Stimulated activated CD8-positive, alpha-beta memory T cell treated with anti-CD3 and anti-CD28 coated beads, Interleukin-12 subunit alpha, Interleukin-12 subunit beta, amount 100 ng/mL, for 1 hour (primary cell): ENCODE data around the gene ROR2.
"Not testable (repeated sequence)": the region's sequence is repeated elsewhere in the genome, so short reads cannot be mapped to it uniquely, and the experiment has no call there.

Source experiments
- DNase-seq: peaks from one replicate; pipeline ENCODE4 v3.0.0-alpha.2; 2020; ENCODE audit warnings: low read depth

ROR2 gene

GRCh38 chr9:91923145-91923544 lies 26.9 kb downstream of the ROR2 start:
- no peak for DNase-seq

GRCh38 chr9:91921371-91921770 lies 28.7 kb downstream of the ROR2 start:
- no peak for DNase-seq

DNA sequence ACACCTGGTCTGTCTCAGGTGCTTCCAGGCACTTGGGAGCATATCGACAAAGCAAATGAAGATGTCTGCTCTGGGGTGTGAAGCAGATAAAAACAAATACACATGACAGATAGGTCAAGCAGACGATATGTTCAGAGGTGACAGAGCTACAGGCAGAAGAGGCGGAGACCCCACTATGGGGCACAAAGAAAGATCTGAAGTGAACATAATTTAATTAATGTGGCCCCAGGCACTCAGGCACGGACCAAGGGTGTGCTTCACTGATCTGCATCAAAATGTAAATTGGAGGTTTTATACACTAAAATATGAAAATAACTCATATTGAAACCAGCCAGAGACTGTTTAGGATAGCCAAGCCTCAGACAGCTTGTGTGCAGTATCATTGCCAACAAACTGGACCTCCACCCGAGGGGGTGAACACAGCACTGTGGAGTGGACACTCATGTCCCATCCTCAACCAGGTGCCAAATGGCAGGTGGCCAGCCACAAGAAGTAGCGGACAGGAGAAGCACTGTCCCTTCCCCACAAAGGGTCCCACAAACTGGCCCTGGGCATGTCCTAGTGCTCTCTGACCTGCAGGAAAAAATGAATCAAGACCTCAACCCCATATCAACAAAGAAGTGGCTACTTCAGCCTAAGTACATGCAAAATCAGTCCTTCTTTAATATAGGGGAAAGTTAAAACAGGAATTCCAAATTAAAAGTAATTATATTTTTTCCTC lies 29.2 kb downstream of the ROR2 start:
- DNase-seq = no peak

- no peak for DNase-seq
Observed at GRCh38 chr9:91919621-91920020, 30.4 kb downstream of the ROR2 start.

- no peak for DNase-seq
Observed at GRCh38 chr9:91917436-91917835, 32.6 kb downstream of the ROR2 start.

DNA sequence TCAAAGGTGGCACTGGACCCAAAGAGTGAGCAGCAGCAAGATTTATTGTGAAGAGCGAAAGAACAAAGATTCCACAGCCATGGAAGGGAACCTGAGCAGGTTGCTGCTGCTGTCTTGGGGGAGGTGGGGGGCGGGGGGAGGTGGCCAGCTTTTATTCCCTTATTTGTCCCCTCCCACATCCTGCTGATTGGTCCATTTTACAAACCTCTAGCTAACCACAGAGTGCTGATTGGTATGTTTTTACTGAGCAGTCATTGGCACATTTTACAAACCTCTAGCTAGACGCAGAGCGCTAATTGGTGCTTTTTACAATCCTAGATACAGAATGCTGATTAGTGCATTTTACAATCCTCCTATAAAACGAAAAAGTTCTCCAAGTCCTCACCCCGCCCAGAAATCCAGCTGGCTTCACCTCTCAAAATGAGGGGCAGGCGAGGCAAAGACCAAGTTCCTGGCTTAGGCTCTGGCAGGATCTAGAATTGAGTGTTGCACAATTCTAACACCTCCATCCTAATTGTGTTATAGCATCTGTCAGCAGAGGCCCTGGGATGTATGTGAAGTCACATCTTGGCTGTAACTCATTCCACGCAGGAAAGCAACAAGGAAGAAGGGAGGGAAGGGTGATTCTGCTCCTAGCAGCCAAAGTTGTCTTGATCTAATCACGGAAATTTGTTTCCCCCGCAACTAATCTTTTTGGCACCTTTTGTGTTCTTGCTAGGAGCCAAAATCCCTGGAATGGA lies 34.3 kb downstream of the ROR2 start:
- DNase-seq = no peak

GRCh38 chr9:91914937-91915336 lies 35.1 kb downstream of the ROR2 start:
- DNase-seq = no peak

DNA sequence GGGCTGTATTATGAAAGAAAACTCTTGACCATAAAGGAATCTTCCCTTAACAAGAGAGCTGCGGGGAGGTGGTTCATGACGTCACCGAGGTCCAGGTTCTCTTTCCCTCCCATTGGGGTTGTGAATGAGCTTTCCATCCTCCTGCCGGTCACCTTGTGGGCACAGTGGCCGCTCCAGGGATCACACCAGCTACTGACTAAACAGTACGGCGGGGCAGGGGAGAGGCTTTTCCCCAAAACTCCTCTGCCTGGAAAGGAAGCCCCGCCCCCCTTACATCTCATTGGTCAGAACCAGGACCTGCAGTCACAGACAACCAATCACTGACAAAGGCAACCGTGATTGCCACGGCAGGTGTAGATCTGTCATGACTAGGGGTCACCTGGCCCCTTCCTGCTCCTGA lies 35.6 kb downstream of the ROR2 start:
- no peak for DNase-seq

DNA sequence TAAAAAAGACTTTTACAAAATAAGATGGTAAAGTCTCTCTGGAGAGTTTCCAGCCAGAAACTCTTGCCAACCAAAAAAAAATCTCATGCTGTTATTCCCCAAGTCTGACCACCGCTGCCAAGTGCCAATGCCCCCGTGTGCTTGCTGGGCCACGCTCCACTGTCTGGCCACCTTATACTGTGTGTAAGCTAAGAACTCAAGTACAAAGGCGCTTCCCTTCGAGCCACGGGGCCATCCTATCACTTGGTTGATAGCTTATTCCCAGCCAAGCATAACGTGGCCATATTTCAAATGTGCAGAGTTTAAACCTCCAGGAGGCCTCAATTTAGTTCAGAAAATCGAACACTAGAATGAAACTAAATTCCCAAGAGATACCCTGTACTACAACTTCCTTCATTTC lies 36.0 kb downstream of the ROR2 start:
- DNase-seq = no peak

DNA sequence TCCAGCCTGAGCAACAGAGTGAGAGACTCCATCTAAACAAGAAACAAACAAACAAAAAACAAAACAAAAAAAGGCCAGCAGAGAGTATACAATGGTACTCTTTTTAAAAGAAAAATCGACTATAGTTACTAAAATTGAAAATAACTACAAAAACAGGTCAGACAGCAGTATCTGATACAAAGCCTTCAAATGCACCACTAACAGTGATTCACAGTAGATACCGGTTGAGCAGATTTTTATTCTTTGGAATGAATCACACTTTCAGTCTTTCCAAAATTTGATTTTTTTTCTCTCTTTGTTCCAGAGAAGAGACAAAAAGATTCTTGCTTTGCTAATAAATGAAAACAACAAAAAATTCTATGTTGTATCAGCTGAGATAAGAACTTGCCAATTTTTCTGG lies 36.9 kb downstream of the ROR2 start:
- no peak for DNase-seq

- no peak for DNase-seq
Observed at GRCh38 chr9:91911657-91912056, 38.4 kb downstream of the ROR2 start.

DNA sequence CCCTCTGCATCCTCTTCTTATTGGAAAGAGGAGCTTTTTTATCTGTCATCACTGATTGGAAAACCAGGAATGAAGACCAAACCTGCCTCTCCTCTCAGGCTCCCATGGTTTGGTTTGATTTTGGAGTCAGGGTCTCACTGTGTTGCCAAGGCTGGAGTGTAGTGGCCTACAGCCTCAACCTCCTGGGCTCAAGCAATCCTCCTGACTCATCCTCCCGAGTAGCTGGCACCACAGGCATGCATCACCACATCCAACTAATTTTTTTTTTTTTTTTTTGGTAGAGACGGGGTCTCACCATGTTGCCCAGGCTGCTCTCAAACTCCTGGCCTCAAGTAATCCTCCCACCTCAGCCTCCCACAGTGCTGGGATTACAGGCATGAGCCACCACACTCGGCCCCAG lies 40.8 kb downstream of the ROR2 start:
- DNase-seq = not testable (repeated sequence)

- no peak for DNase-seq
Observed at GRCh38 chr9:91908746-91909145, 41.3 kb downstream of the ROR2 start.

DNA sequence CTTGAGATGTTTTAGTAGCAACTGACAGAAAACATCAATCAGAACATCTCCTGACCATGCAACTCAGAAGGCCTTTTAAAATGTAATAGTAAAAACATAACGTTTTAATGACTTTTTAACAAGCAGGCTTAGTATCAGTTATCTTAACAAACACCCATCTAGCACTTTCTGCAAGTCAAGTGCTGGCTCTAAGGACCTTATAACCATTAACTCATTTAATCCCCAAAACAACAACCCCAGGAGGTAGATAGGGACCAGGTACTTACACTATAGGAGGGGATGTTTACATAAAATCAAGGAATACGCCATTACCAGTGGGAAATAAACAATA lies 41.8 kb downstream of the ROR2 start:
- DNase-seq = no peak

- DNase-seq = no peak
Observed at GRCh38 chr9:91907484-91908292, 42.3 kb downstream of the ROR2 start.

- peak; percentile 13 for DNase-seq
Observed at GRCh38 chr9:91905991-91906469, 44.0 kb downstream of the ROR2 start.

- DNase-seq = no peak
Observed at GRCh38 chr9:91905237-91905650, 44.8 kb downstream of the ROR2 start.

DNA sequence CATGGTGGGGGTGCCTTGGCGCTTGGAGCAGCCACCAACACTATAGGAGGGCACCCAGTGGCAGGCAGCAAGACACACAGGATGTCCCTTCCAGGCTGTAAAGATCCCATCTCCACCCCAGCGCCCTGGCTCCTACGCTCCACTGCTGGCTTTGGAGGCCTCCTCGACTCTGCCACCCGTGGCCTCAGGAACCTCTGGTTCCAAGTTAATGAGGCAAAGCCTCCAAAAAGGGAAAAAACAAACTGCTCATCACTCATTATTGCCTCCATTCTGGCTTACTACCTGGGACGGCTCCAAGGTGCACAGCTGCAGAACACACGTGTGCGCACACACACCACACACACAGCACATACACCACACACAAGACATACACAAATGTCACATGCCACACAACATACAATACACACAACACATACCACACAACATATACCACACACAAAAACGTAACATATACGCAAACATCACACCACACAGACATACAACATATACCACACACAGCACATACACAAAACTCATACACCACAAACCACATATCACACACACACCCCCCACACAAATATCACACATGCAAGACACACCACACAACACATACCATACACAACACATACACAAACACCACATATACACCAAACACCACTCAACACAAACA lies 45.3 kb downstream of the ROR2 start:
- DNase-seq = no peak

GRCh38 chr9:91903126-91903911 lies 46.7 kb downstream of the ROR2 start:
- no peak for DNase-seq

GRCh38 chr9:91902475-91903125 lies 47.4 kb downstream of the ROR2 start:
- no peak for DNase-seq

GRCh38 chr9:91900797-91901177 lies 49.2 kb downstream of the ROR2 start:
- DNase-seq = no peak
